Neural progenitor cell (in vitro differentiated cells): ENCODE data around the gene BCL2L2.

ENCODE experiments used
- CTCF ChIP-seq: fragments of 200-600 bp; sonication (generic); IDR thresholded peaks from 2 replicates; pipeline ENCODE4 v1.5.1; 2017; ENCODE audit warnings: antibody characterized with exemption, mild to moderate bottlenecking
- EZH2 ChIP-seq: fragments of 200-600 bp; sonication (generic); IDR thresholded peaks from 2 replicates; pipeline ENCODE4 v1.6.1; 2017; ENCODE audit warnings: antibody characterized with exemption, mild to moderate bottlenecking, moderate library complexity
- EZH2phosphoT487 ChIP-seq: fragments of 200-600 bp; sonication (generic); IDR thresholded peaks from 2 replicates; pipeline ENCODE4 v1.6.1; 2017; ENCODE audit warnings: antibody characterized with exemption

DNA sequence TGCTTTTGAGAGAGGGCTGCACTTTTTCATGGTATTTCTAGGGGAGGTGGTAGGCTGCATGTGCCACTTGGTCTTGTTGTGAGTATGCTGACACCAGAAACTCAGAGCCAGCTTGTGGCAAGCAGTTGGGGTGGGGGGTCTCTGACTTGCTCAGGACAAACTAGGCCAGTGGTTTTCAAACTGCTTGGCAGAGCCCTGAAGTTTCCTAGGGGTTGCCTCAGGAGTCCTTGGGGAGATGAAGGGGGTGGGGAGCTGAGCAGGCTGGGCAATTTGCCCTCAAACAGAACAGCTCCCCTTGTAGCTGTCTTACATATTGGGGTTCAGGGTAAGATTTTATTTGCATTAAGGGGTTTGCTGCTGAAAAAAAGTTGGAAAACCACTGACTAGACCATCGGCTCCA, 3.9 kb downstream of the BCL2L2 start:
- TF ChIP-seq CTCF (no peak), EZH2 (no peak), EZH2phosphoT487 (no peak)
